ENCODE results near the gene ACKR4.

- TF ChIP-seq, protein P1, sequence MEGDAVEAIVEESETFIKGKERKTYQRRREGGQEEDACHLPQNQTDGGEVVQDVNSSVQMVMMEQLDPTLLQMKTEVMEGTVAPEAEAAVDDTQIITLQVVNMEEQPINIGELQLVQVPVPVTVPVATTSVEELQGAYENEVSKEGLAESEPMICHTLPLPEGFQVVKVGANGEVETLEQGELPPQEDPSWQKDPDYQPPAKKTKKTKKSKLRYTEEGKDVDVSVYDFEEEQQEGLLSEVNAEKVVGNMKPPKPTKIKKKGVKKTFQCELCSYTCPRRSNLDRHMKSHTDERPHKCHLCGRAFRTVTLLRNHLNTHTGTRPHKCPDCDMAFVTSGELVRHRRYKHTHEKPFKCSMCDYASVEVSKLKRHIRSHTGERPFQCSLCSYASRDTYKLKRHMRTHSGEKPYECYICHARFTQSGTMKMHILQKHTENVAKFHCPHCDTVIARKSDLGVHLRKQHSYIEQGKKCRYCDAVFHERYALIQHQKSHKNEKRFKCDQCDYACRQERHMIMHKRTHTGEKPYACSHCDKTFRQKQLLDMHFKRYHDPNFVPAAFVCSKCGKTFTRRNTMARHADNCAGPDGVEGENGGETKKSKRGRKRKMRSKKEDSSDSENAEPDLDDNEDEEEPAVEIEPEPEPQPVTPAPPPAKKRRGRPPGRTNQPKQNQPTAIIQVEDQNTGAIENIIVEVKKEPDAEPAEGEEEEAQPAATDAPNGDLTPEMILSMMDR (IDR thresholded peaks at IDR 0.05; ENCODE audit: low read length), result no peak
- no peak for TF ChIP-seq EZH2 (IDR thresholded peaks at IDR 0.05; ENCODE audit: borderline replicate concordance, low read length)
These were observed 33.5 kb upstream of the ACKR4 start for GRCh38 chr3:132563420-132564069.

Measured in OCI-LY1 (cell line).